Measurements from ENCODE around the gene ZFP64.
"Not testable (repeated sequence)": the region's sequence is repeated elsewhere in the genome, so short reads cannot be mapped to it uniquely, and the experiment has no call there.

- TF ChIP-seq CTCF (IDR thresholded peaks at IDR 0.05; ENCODE audit: low read depth, low read length); POLR2A (IDR thresholded peaks at IDR 0.05; ENCODE audit: extremely low read depth, insufficient read length): not testable (repeated sequence)
Measured at GRCh38 chr20:52229346-52229745, 37.8 kb upstream of the ZFP64 start.
